HG02763 (cell line): ENCODE measurements around the gene ZNF777.
"Not testable (repeated sequence)": the region's sequence is repeated elsewhere in the genome, so short reads cannot be mapped to it uniquely, and the experiment has no call there.

ENCODE experiments used
- ATAC-seq: cut with Tn5 transposase; IDR thresholded peaks from one replicate; pipeline ENCODE4 v1.9.1; 2021; ENCODE audit warnings: mild to moderate bottlenecking, moderate library complexity; ENCODE audit not compliant: unreplicated experiment

Gene ZNF777

DNA sequence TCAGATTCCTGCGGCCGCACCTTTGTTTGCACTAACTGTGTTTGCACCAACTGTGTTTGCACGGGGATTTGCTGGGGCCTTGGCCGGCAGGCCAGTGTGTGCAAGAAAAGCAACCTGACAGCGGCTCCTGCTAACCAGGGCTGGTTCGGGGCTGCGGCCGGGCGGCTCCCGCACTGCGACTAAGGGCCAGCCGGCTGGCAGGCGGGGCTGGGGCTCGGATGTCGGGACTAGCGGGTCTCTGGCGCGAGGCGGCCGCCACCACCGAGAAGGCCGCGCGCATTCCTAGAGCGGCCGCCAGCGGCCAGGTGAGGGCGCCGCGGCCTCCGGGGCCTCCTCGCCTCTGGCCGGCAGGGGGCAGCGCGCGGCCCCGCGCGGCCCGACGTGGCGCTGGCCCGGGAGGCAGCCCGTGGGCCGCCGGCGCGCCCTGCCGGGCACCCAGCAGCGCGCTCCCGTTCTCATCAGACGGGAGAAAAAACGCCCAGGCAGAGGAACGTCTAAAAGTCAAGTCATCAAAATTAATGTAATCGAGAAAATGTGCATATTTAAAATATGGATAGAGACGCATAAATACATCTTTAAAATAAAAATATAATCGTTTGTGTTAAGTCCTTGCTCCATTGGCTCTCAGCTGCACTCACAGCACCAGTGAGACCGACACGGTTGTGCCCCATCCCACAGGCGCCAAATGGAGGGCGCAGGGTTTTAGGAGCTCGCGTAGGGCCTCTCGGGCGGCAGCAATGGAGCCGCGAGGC lies 38.5 kb downstream of the ZNF777 start:
- peak; percentile 95 for ATAC-seq

DNA sequence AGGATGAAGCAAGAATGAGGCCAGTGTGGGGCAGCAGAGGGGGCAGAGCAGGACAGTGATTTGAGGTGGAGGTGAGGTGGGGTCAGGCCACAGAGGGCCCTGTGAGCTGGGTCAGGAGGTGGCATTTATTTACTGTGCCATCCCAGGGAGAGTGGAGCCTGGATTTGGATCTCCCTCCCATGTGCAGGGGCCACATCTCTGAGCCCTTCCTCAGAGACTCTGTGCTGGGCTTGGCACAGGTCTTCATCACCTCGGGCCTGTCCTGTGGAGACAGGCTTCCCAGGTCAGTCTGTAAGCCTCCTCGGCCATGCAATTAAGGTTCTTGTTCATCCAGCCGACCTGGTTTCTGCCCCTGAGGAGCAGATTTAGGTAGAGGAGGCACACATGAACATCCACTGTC lies 40.9 kb downstream of the ZNF777 start:
- ATAC-seq: no peak

GRCh38 chr7:149415391-149416071 lies 45.3 kb downstream of the ZNF777 start:
- no peak for ATAC-seq

DNA sequence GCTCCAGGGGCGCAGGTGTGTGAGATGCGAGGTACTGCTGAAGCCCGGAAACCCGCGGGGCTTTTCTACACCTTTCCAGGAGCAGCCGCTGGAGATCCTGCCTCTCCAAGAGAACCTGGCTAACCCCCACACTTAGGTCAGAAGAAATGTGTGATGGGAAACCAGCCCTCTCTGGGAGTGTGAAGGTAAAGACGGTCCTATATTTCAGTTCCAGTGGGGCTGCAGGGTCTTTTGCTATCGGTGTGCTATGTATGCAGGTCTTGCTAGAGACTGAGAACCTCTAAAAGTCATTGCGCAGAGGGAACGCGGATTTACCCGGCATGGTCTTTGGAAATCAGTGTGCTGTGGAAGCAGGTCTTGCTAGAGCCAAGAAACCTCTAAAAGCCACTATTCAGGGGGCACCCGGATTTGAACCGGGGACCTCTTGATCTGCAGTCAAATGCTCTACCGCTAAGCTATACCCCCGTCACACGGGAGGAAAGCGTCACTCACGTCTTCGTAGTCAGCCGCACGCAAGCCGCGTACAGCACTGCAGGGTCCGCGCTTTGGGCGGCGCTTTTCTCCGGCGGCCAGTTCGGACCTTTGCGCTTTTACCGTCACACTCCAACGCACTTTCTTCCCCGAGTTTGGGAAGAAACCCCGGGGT lies 46.0 kb downstream of the ZNF777 start:
- ATAC-seq: no peak

DNA sequence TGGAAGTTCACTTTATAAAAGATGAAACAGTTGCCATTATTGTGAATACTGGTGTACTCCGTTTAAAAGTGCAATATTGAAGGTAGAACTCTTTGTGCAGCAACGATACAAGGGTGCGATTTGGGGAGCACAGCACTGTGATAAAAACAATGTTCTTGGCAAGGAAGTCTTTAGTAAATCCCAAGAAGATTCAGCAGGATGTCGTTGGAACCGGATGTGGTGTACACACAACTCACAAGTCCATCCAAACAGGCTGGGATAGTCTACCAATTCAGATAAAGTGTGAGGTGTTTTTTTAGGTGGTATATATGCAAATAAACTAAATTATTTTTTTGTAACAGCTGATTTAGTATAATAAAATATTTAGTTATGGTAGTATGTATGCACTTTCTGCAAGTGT lies 46.7 kb downstream of the ZNF777 start:
- ATAC-seq: no peak

DNA sequence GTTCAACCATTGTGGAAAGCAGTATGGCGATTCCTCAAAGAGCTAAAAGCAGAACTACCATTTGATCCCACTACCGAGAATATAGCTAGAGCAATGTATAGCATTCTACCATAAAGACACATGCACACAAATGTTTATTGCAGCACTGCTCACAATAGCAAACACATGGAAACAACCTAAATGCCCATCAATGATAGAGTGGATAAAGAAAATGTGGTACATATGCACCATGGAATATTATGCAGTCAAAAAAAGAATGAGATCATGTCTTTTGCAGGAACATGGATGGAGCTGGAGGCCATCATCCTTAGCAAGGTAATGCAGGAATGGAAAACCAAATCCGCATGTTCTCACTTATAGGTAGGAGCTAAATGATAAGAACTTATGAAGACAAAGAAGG lies 47.8 kb downstream of the ZNF777 start:
- not testable (repeated sequence) for ATAC-seq

DNA sequence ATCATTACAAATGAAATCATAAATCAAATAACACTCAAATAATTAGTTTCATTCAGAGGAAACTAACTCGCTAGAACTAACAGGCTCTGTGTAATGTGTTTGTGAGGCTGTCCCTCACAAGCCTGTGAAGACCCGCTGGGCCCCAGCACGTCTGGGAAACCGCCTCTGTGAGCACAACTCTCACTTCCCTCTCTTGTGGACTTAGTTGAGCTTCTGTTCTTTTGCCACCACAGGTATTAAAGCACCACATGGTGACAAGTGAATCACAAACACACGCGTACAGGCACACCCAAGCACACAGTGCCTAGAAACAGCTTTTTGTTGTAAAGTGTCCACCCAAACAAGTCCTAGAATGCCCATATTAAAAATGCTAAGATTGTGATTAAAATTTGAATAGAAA lies 51.0 kb downstream of the ZNF777 start:
- ATAC-seq: no peak

- no peak for ATAC-seq
These were observed 56.0 kb downstream of the ZNF777 start for GRCh38 chr7:149404825-149405224.

DNA sequence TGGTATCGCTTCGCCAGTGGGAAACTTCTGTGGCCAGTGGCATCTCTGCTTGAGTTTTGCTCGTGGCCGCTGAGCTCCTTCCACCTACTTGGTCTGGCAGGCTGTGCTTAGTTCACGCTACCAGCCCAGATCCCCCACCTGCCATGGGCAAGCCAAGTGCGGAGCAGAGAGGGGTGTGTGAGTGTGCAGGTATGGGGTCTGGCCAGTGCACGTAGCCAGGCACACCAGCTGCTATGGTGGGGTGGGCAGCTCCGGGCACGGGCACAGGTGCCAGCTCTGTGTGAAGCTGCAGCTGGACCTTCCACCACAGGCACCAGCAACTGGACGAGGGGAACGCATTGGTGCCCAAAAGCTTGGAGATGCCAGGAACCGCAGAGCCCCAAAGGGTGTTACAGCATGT lies 56.5 kb downstream of the ZNF777 start:
- no peak for ATAC-seq

DNA sequence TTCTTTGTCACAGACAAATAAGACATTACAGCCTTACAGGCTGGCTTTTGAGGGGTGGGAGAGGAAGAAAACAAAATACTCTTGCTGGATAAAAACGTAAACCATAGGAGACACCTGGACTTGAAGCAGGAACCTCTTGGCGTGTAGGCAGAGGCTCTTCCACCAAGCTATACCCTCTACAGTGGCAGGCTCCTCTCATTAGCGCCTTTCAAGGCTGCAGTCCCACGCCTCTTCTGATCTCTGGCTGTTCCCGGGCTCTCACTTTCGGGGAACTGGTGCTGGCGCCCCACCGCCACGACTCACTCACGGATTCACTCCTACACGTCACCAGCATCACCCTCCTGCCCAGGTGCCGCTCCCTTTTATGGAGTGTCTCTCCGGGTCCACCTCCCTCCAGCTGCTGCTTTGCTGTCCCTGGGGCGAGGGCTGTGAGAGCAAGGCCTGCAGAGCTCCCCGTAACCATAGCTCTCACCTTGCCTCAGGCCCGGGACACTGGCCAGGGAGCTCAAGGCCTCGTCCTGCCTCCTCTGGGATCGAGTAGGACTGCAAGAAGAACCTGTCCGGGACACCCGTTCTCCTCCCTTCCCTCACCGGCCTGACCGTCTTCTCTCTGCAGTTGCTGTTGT lies 62.6 kb downstream of the ZNF777 start:
- no peak for ATAC-seq

GRCh38 chr7:149397470-149398043 lies 63.3 kb downstream of the ZNF777 start:
- no peak for ATAC-seq

DNA sequence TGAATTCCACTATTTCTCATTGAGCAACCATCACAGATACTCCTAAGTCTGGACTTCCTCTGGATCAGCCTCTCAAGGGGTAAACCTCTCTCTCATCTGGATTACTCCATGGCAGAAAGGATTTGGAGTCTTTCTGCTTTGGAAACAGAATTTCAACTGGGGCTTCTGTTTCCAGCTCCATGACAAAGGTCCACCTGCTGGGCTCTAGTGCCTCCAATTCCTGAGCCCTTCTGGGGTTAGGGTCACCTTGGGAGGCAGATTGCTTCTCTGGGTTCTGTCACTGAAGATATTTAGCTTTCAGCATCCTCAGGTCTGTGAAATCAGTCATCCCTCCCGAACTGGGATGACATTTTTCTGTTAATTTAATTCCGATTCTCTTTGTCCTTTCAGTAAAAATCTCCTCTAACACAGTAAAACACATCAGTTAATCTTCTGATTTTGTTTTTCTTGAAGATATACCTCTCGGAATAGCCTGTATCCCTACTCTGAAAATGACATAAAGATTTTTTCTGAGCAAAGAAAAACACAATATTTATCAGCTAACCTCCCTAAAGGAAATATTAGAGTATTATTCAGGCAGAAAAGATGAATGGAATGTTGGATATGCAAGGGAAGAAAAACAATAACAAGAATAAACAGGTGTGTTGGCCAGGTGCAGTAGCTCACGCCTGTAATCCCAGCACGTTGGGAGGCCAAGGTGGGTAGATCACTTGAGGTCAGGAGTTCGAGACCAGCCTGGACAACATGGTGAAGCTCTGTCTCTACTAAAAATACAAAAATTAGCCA lies 72.1 kb downstream of the ZNF777 start:
- not testable (repeated sequence) for ATAC-seq

DNA sequence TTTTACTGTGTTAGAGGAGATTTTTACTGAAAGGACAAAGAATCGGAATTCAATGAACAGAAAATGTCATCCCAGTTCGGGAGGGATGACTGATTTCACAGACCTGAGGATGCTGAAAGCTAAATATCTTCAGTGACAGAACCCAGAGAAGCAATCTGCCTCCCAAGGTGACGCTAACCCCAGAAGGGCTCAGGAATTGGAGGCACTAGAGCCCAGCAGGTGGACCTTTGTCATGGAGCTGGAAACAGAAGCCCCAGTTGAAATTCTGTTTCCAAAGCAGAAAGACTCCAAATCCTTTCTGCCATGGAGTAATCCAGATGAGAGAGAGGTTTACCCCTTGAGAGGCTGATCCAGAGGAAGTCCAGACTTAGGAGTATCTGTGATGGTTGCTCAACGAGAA lies 74.3 kb downstream of the ZNF777 start:
- ATAC-seq: not testable (repeated sequence)

GRCh38 chr7:149385195-149385950 lies 75.5 kb downstream of the ZNF777 start:
- ATAC-seq: no peak
